B cell (primary cell): ENCODE results near the gene GUCA1A.

Experiments used
- CTCF ChIP-seq: fragments of 200-600 bp; IDR thresholded peaks from one replicate; pipeline ENCODE4 v1.8.0; 2022; ENCODE audit warnings: antibody characterized with exemption, mild to moderate bottlenecking
- EZH2 ChIP-seq: IDR thresholded peaks from 2 replicates; pipeline ENCODE4 v1.6.1; 2012; ENCODE audit warnings: borderline replicate concordance, low read depth, mild to moderate bottlenecking, moderate library complexity, low read length; ENCODE audit not compliant: insufficient read depth, poor library complexity, severe bottlenecking

DNA sequence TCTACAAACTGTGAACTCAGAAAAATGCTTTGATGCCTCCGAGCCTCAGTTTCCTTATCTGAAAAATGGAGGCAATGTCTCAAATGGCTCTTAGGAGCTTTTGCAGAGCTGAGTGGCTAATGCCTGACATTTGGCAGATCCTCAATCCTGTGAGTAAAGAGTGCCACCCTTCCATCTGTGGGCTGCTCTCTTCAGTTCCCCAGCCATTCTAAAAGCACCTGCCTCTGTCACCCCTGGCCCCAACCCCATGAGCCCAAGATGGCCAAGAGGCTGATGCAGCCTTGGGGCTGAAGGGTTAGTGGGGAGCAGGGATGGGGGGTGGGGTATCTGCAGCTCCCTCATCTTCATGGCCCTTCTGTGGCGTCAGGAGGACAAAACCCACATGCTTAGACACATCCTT, 14.5 kb upstream of the GUCA1A start:
- TF ChIP-seq CTCF: no peak
- TF ChIP-seq EZH2: no peak
